Activated naive CD8-positive, alpha-beta T cell treated with anti-CD3 and anti-CD28 coated beads, Interleukin-2, amount 10 ng/mL, durations not matched to agents 7 days and 5 days (primary cell): ENCODE data around the gene GP1BB. TPM values are rescaled to one million over a fixed set of nuclear protein-coding genes. Genes with fewer than 3 reads are reported as not detected.

ENCODE experiments used
- ATAC-seq: fragments of 150-1000 bp; cut with Tn5 transposase; one replicate; pipeline ENCODE4 v1.10.0; 2021; ENCODE audit warnings: low read depth, moderate library complexity
- POLR2A ChIA-PET: fragments of 350-600 bp; sonication (Branson Sonifier 250); formaldehyde crosslinking; loops from one replicate; lab custom pipeline; 2021; ENCODE audit warnings: antibody characterized with exemption; lab: Charles Lee
- DNase-seq: peaks from one replicate; pipeline ENCODE4 v3.0.0; 2021
- H3K27ac Mint-ChIP-seq: one replicate; pipeline ENCODE4 v1.8.0; 2022; ENCODE audit warnings: mild to moderate bottlenecking, mixed read lengths
- H3K27me3 Mint-ChIP-seq: one replicate; pipeline ENCODE4 v1.8.0; 2022; ENCODE audit warnings: mild to moderate bottlenecking, moderate library complexity, mixed read lengths
- H3K36me3 Mint-ChIP-seq: one replicate; pipeline ENCODE4 v1.8.0; 2021; ENCODE audit warnings: mild to moderate bottlenecking, mixed read lengths
- H3K4me1 Mint-ChIP-seq: one replicate; pipeline ENCODE4 v1.8.0; 2021; ENCODE audit warnings: mixed read lengths
- H3K4me3 Mint-ChIP-seq: one replicate; pipeline ENCODE4 v1.8.0; 2022; ENCODE audit warnings: mild to moderate bottlenecking, moderate library complexity, mixed read lengths
- H3K9me3 Mint-ChIP-seq: one replicate; pipeline ENCODE4 v1.8.0; 2021; ENCODE audit warnings: mixed read lengths
- total RNA-seq, 2 experiments: library from RNA; stranded (reverse); gene quantifications; one replicate each; pipeline ENCODE4 v1.2.3, GENCODE V29; 2021

Gene GP1BB
- total RNA-seq, 2 experiments from 2014 or later, result not detected

DNA sequence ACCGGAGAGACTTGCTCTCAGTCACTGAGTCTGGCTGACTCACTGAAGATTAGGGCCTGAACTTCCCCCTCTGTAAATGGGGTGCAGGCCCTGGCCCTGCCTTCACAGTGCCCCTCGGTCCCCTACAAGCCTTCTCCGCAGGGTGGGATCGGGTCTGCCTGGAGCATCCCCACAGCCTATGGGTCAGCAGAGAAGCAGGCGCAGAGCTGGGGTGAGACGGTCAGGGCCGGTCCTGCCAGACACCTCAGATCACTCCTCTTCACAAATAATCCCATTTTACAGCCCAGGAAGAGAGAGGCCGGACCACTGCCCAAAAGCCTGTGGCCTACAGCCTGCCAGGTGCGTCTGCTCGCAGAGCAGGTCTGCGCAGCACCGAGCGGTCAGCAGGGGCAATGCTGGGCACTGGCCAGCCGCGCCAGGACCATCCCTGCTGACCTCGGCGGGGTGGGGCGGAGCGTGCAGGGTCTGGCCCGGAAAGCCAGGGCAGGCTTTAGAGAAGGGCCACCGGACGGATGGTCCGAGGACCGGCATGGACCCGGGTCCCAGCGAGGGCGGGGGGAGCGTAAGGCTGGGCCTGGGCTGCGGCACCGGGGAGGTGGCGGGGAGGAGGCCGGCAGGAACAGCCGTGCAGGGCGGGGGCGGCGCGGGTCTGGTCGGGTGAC lies 9.6 kb upstream of the GP1BB start:
- Mint-ChIP-seq H3K36me3 (no peaks in the 10 kb centered on the region), H3K27me3 (peaks cover 27% of the 10 kb centered on the region), H3K4me3 (peak overlapping the region; percentile 54), H3K27ac (no peak overlapping the region), H3K4me1 (peaks cover 2% of the 10 kb centered on the region), H3K9me3 (no peaks in the 10 kb centered on the region)
- ATAC-seq (no peak), DNase-seq (no peak)
- POLR2A ChIA-PET, result no interaction called here

DNA sequence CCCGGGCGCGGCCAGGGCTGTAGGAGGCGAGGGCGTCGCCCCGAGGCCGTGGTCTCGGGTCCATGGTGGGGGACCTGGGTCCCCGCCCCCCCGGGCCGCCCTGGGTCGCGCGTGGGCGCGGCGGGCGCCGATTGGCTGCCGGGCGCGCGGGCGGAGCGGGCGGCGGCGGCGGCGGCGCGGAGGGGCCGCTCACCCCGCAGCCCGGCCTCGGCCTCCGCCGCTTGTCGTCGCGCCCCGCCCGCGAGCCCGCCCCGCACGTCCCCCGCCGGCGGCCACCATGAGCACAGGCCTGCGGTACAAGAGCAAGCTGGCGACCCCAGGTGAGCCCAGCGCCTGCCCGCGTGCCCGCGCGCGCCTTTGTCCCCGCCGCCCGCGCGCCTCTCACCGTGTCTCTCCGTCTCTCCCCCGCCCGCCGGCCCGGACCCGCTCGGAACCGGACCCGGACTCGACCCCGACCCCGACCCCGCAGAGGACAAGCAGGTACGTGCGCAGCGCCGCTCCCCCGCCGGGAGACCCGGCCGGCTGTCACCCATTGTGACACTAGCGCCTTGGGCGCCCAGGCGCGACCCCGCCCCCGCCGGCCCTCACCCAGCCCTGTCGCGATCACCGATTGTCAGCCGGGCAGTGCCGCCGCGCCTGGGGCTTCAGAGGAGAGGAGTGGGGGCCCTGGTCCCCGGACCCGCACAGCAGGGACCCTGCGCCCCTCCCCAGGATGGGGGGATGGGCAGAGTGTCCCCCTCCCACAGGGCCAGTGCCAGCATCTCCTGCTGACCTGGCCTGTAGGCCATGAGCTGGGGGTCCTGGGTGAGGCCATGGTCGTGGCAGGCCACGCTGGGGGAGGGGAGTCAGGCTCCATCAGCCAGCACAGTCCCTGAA lies 8.8 kb upstream of the GP1BB start, which contains the start of gene SEPTIN5:
TSS of gene SEPTIN5 (plus strand) at position 192 of the 876 bp plus-strand sequence. CDS start at position 278, 86 bp downstream.
- Mint-ChIP-seq H3K4me1 (peaks cover 2% of the 10 kb centered on the region), H3K4me3 (peak within 1 kb of the TSS; percentile 54), H3K9me3 (no peaks in the 10 kb centered on the region), H3K27ac (no peak within 1 kb of the TSS), H3K27me3 (peaks cover 31% of the 10 kb centered on the region), H3K36me3 (no peaks in the 10 kb centered on the region)
- DNase-seq (peak; percentile 42), ATAC-seq (no peak)
- POLR2A ChIA-PET, result no interaction called here

- POLR2A ChIA-PET, result no interaction called here
- Mint-ChIP-seq H3K36me3 (no peaks in the 10 kb centered on the region), H3K9me3 (no peaks in the 10 kb centered on the region), H3K27ac (no peak overlapping the region), H3K4me3 (no peak overlapping the region), H3K27me3 (peaks cover 40% of the 10 kb centered on the region), H3K4me1 (peaks cover 2% of the 10 kb centered on the region)
- ATAC-seq, result no peak
- DNase-seq, result peak; percentile 34
These were observed 8.0 kb upstream of the GP1BB start for GRCh38 chr22:19715188-19715930.

DNA sequence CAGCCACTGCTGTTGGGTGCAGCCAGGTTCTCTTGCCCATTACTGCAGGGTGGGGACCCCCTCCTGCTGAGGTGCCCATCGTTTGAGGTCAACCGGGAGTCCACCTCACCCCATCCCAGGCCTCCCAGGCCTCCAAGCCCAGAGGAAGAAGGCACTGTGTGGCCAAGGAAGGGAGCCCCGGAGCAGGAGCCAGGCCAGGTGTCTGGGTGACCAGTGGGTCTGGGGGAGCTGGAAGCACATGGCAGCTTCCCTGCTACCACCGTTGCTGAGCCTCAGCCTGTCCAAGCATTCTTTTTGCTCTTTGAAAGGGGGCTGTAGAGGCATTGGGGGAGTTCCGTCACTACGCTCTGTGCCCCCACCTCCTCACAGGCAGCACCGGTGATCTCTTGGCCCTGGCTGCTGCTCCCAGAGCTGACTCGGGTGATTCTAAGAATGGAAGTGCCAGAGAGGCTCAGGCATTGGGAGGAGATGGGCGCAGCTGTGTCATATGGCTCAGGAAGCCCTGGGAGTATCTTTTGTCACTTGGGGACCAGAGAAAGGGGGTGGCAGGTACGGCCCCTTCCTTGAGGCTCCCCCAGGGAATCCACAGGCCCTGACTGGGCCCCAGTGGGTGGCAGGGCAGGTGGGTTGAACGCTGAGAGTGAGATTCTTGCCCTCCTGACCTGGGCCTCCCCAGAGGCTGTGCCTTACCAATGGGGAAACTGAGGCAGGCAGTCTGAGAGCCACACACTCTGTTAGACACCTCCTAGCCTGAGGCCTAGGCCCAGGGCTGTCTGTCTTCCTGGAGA lies 7.1 kb upstream of the GP1BB start:
- ATAC-seq, result no peak
- Mint-ChIP-seq H3K27ac (no peak overlapping the region), H3K4me1 (peaks cover 2% of the 10 kb centered on the region), H3K36me3 (no peaks in the 10 kb centered on the region), H3K9me3 (no peaks in the 10 kb centered on the region), H3K27me3 (peaks cover 44% of the 10 kb centered on the region), H3K4me3 (no peak overlapping the region)
- peak; percentile 32 for DNase-seq
- POLR2A ChIA-PET, result interaction anchor here (0.6 kb wide), 1 partner anchor 573 kb away, joined by 4 read pairs; no protein-coding TSS in a partner anchor

GRCh38 chr22:19716829-19717105 lies 6.6 kb upstream of the GP1BB start:
- POLR2A ChIA-PET, result interaction anchor here (0.6 kb wide), 1 partner anchor 573 kb away, joined by 4 read pairs; no protein-coding TSS in a partner anchor
- ATAC-seq, result no peak

GRCh38 chr22:19717181-19717580 lies 6.2 kb upstream of the GP1BB start:
- Mint-ChIP-seq H3K9me3 (no peaks in the 10 kb centered on the region), H3K36me3 (no peaks in the 10 kb centered on the region), H3K27ac (no peak overlapping the region), H3K27me3 (peaks cover 46% of the 10 kb centered on the region), H3K4me1 (peaks cover 2% of the 10 kb centered on the region), H3K4me3 (no peak overlapping the region)
- POLR2A ChIA-PET, result no interaction called here
- ATAC-seq, result no peak
- peak; percentile 34 for DNase-seq

More at GRCh38 chr22:19716829-19717105, 6.6 kb upstream of the GP1BB start:
- Mint-ChIP-seq H3K9me3 (no peaks in the 10 kb centered on the region), H3K4me1 (peaks cover 2% of the 10 kb centered on the region), H3K4me3 (no peak overlapping the region), H3K36me3 (no peaks in the 10 kb centered on the region), H3K27me3 (peaks cover 49% of the 10 kb centered on the region), H3K27ac (no peak overlapping the region)
- DNase-seq, result no peak

GRCh38 chr22:19717691-19718455 lies 5.5 kb upstream of the GP1BB start:
- DNase-seq, result peak; percentile 94
- Mint-ChIP-seq H3K4me3 (peak overlapping the region; percentile 75), H3K9me3 (no peaks in the 10 kb centered on the region), H3K4me1 (peaks cover 2% of the 10 kb centered on the region), H3K36me3 (no peaks in the 10 kb centered on the region), H3K27ac (no peak overlapping the region), H3K27me3 (peaks cover 42% of the 10 kb centered on the region)
- POLR2A ChIA-PET, result no interaction called here
- ATAC-seq, result peak; percentile 81

GRCh38 chr22:19718456-19719049 lies 4.8 kb upstream of the GP1BB start:
- Mint-ChIP-seq H3K36me3 (no peaks in the 10 kb centered on the region), H3K27me3 (peaks cover 41% of the 10 kb centered on the region), H3K9me3 (no peaks in the 10 kb centered on the region), H3K4me1 (peaks cover 2% of the 10 kb centered on the region), H3K4me3 (no peak overlapping the region), H3K27ac (no peak overlapping the region)
- POLR2A ChIA-PET, result no interaction called here
- no peak for DNase-seq
- ATAC-seq, result no peak

DNA sequence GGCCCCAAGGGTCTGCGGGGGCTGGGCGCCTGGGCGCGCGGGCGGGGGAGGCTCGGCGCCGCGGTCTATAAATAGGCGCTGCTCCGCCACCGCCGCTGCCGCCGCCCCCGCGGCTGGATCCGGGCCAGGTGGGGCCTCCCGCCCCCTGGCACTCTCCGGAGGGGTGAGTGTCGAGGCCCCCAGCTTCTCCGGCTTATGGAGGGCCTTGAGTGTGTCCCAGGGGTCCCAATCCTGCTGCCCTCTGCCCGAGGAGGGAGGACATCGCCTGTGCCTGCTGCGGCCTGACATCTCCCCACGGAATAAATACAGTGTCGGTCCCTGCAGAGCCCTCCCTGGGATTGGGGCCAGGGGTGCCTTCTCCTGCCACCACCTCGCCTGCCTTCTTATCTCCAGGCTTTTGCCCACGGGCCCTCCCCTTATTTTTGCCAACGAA lies 4.3 kb upstream of the GP1BB start:
- Mint-ChIP-seq H3K27ac (peak overlapping the region; percentile 16), H3K27me3 (peaks cover 36% of the 10 kb centered on the region), H3K4me3 (peak overlapping the region; percentile 65), H3K9me3 (no peaks in the 10 kb centered on the region), H3K36me3 (no peaks in the 10 kb centered on the region), H3K4me1 (peaks cover 2% of the 10 kb centered on the region)
- DNase-seq, result peak; percentile 39
- POLR2A ChIA-PET, result no interaction called here
- ATAC-seq, result no peak

GRCh38 chr22:19719488-19720021 lies 3.8 kb upstream of the GP1BB start:
- Mint-ChIP-seq H3K4me3 (peak overlapping the region; percentile 65), H3K4me1 (peaks cover 4% of the 10 kb centered on the region), H3K36me3 (no peaks in the 10 kb centered on the region), H3K27ac (peak overlapping the region; percentile 16), H3K9me3 (no peaks in the 10 kb centered on the region), H3K27me3 (peaks cover 38% of the 10 kb centered on the region)
- ATAC-seq, result no peak
- POLR2A ChIA-PET, result no interaction called here
- no peak for DNase-seq

DNA sequence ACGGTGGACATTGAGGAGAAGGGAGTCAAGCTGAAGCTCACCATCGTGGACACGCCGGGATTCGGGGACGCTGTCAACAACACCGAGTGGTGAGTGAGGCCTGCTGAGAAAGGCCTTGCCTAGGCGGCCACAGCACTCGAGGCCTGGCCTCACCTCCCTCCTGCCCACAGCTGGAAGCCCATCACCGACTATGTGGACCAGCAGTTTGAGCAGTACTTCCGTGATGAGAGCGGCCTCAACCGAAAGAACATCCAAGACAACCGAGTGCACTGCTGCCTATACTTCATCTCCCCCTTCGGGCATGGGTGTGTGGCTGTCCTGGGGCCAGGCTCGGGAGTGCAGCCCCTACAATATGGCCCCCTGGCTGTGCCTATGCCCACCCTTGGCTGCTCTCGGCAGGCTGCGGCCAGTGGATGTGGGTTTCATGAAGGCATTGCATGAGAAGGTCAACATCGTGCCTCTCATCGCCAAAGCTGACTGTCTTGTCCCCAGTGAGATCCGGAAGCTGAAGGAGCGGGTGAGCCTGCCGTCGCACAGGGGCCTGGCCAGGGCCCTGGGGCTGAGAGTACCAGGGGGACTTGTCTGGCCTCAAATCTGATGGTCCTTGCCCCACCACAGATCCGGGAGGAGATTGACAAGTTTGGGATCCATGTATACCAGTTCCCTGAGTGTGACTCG lies 3.0 kb upstream of the GP1BB start:
- peaks cover 43% of the 10 kb centered on the region for H3K27me3 Mint-ChIP-seq
- H3K36me3 Mint-ChIP-seq, result no peaks in the 10 kb centered on the region
- no peak overlapping the region for H3K27ac Mint-ChIP-seq
- POLR2A ChIA-PET, result no interaction called here
- DNase-seq, result no peak
- peaks cover 7% of the 10 kb centered on the region for H3K4me1 Mint-ChIP-seq
- H3K9me3 Mint-ChIP-seq, result no peaks in the 10 kb centered on the region
- H3K4me3 Mint-ChIP-seq, result no peak overlapping the region
- no peak for ATAC-seq
